ENCODE measurements around the gene BMP8B.

Gene BMP8B

GRCh38 chr1:39713557-39713956 is 75.1 kb downstream of the BMP8B start:
- no peak overlapping the region for H3K4me2 ChIP-seq (ENCODE audit: low read depth, low read length, poor library complexity, severe bottlenecking)
- H3F3A ChIP-seq (ENCODE audit: insufficient read depth) = no peaks in the 10 kb centered on the region
- H2AFZ ChIP-seq (ENCODE audit: low read depth, low read length, severe bottlenecking) = no peak overlapping the region
- no peak overlapping the region for H3K27ac ChIP-seq (ENCODE audit: low read depth, low read length)
- H3K4me3 ChIP-seq (ENCODE audit: insufficient read depth, low read length, poor library complexity, severe bottlenecking) = no peak overlapping the region
- TF ChIP-seq EZH2phosphoT487 (conservative IDR thresholded peaks at IDR 0.05; ENCODE audit: low read length) = no peak
- TF ChIP-seq CTCF (IDR thresholded peaks at IDR 0.05; ENCODE audit: insufficient read depth, low read length, poor library complexity, severe bottlenecking) = no peak
- H3K9me2 ChIP-seq (replicated peaks; ENCODE audit: insufficient read depth, low read length) = no peaks in the 10 kb centered on the region
- H3K36me3 ChIP-seq (ENCODE audit: low read length) = no peaks in the 10 kb centered on the region
- H3K79me2 ChIP-seq (ENCODE audit: insufficient read depth, low read length) = no peaks in the 10 kb centered on the region
- H3K27me3 ChIP-seq (ENCODE audit: low read length) = no peaks in the 10 kb centered on the region
- no peaks in the 10 kb centered on the region for H3K9me3 ChIP-seq (ENCODE audit: insufficient read depth, low read length)
- no peaks in the 10 kb centered on the region for H4K20me1 ChIP-seq (ENCODE audit: low read depth, low read length)
- H3K9ac ChIP-seq (ENCODE audit: low read length) = no peak overlapping the region

GRCh38 chr1:39711966-39712340 is 76.7 kb downstream of the BMP8B start:
- H3K27me3 ChIP-seq (ENCODE audit: low read length) = no peaks in the 10 kb centered on the region

GRCh38 chr1:39711104-39711965 is 77.3 kb downstream of the BMP8B start:
- Histone ChIP-seq H2AFZ (ENCODE audit: low read depth, low read length, severe bottlenecking) (no peak overlapping the region), H3K36me3 (ENCODE audit: low read length) (no peaks in the 10 kb centered on the region), H3K27ac (ENCODE audit: low read depth, low read length) (no peak overlapping the region), H3K4me3 (ENCODE audit: insufficient read depth, low read length, poor library complexity, severe bottlenecking) (no peak overlapping the region), H3K27me3 (ENCODE audit: low read length) (no peaks in the 10 kb centered on the region), H3K4me2 (ENCODE audit: low read depth, low read length, poor library complexity, severe bottlenecking) (no peak overlapping the region), H3K9ac (ENCODE audit: low read length) (no peak overlapping the region), H3F3A (ENCODE audit: insufficient read depth) (no peaks in the 10 kb centered on the region), H3K9me3 (ENCODE audit: insufficient read depth, low read length) (no peaks in the 10 kb centered on the region), H3K79me2 (ENCODE audit: insufficient read depth, low read length) (no peaks in the 10 kb centered on the region), H4K20me1 (ENCODE audit: low read depth, low read length) (no peaks in the 10 kb centered on the region), H3K9me2 (replicated peaks; ENCODE audit: insufficient read depth, low read length) (no peaks in the 10 kb centered on the region)
- TF ChIP-seq CTCF (IDR thresholded peaks at IDR 0.05; ENCODE audit: insufficient read depth, low read length, poor library complexity, severe bottlenecking) = no peak
- no peak for TF ChIP-seq EZH2phosphoT487 (conservative IDR thresholded peaks at IDR 0.05; ENCODE audit: low read length)

More at GRCh38 chr1:39711966-39712340, 76.7 kb downstream of the BMP8B start:
- TF ChIP-seq EZH2phosphoT487 (conservative IDR thresholded peaks at IDR 0.05; ENCODE audit: low read length) (no peak), CTCF (IDR thresholded peaks at IDR 0.05; ENCODE audit: insufficient read depth, low read length, poor library complexity, severe bottlenecking) (no peak)
- H3F3A ChIP-seq (ENCODE audit: insufficient read depth) = no peaks in the 10 kb centered on the region
- H3K9me2 ChIP-seq (replicated peaks; ENCODE audit: insufficient read depth, low read length) = no peaks in the 10 kb centered on the region
- H3K9me3 ChIP-seq (ENCODE audit: insufficient read depth, low read length) = no peaks in the 10 kb centered on the region
- H3K4me2 ChIP-seq (ENCODE audit: low read depth, low read length, poor library complexity, severe bottlenecking) = no peak overlapping the region
- no peaks in the 10 kb centered on the region for H3K79me2 ChIP-seq (ENCODE audit: insufficient read depth, low read length)
- no peaks in the 10 kb centered on the region for H3K36me3 ChIP-seq (ENCODE audit: low read length)
- H4K20me1 ChIP-seq (ENCODE audit: low read depth, low read length) = no peaks in the 10 kb centered on the region
- no peak overlapping the region for H2AFZ ChIP-seq (ENCODE audit: low read depth, low read length, severe bottlenecking)
- no peak overlapping the region for H3K4me3 ChIP-seq (ENCODE audit: insufficient read depth, low read length, poor library complexity, severe bottlenecking)
- H3K9ac ChIP-seq (ENCODE audit: low read length) = no peak overlapping the region
- no peak overlapping the region for H3K27ac ChIP-seq (ENCODE audit: low read depth, low read length)

All from SU-DHL-6 (cell line).